Stomach (tissue), 4 donors: ENCODE measurements around the gene PLCH1.

ENCODE experiments used
- CTCF ChIP-seq, 7 experiments: fragments of 450-650 bp in 4 of 7; fragments of 200-600 bp in 3 of 7; sonication (generic) in 3 of 7; IDR thresholded peaks; one replicate each; pipeline ENCODE4 v1.5.1; 2016 to 2019; ENCODE audit warnings: antibody characterized with exemption in 7 of 7, control low read depth in 2 of 7, mild to moderate bottlenecking in 1 of 7
- POLR2AphosphoS5 ChIP-seq, 3 donors: sonication (generic); formaldehyde crosslinking; IDR thresholded peaks; one replicate each; pipeline ENCODE4 v1.6.1; 2016; ENCODE audit warnings: antibody characterized with exemption in 3 of 3

GRCh38 chr3:155634121-155634719 lies 110.7 kb downstream of the PLCH1 start:
- TF ChIP-seq CTCF (IDR thresholded peaks at IDR 0.05) (no peak), POLR2AphosphoS5 (IDR thresholded peaks at IDR 0.05) (no peak)
